ENCODE data around the gene TM4SF20. TPM values are rescaled to one million over a fixed set of nuclear protein-coding genes. Genes with fewer than 3 reads are reported as not detected.
"Not testable (repeated sequence)": the region's sequence is repeated elsewhere in the genome, so short reads cannot be mapped to it uniquely, and the experiment has no call there.

The TM4SF20 gene
- polyA plus RNA-seq, 1 donor from 2014 or later: not detected

DNA sequence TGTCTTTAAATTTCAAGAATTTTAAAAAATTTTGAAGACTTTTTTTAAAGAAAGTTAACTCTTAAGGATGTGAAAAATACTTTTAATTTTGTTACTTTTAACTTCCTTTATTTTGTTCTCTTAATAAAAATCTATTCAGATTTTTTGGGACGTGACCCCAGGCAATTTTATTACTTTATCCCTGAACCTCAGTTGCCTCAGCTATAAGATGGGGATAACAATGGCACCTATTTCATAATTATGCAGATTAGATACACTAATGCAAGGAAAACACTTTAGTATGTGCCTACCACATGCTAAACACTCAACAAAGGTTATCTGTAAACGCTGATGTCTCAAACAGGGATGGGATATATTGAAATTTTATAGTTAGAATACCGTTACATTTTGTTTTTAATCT is 10.1 kb upstream of the TM4SF20 start:
- Histone ChIP-seq H3K27me3 (ENCODE audit: insufficient read depth, low read depth, low read length) (no peaks in the 10 kb centered on the region), H3K9me2 (ENCODE audit: insufficient read depth, low read length) (no peaks in the 10 kb centered on the region), H3K4me2 (ENCODE audit: low read length) (no peak overlapping the region), H3K9ac (ENCODE audit: low read length) (no peak overlapping the region), H3K79me2 (replicated peaks; ENCODE audit: insufficient read depth, low read length) (no peaks in the 10 kb centered on the region), H3K9me3 (ENCODE audit: low read length) (no peaks in the 10 kb centered on the region), H3K27ac (ENCODE audit: low read length) (no peak overlapping the region), H3K4me3 (ENCODE audit: low read length) (no peak overlapping the region), H3F3A (ENCODE audit: insufficient read depth, low read length, poor library complexity, severe bottlenecking) (no peaks in the 10 kb centered on the region), H2AFZ (ENCODE audit: low read depth, low read length) (no peak overlapping the region), H3K36me3 (ENCODE audit: insufficient read depth, low read length) (no peaks in the 10 kb centered on the region), H4K20me1 (ENCODE audit: insufficient read depth) (no peaks in the 10 kb centered on the region)
- TF ChIP-seq SMC3 (conservative IDR thresholded peaks at IDR 0.05; ENCODE audit: poor library complexity): no peak
- TF ChIP-seq, protein P1, sequence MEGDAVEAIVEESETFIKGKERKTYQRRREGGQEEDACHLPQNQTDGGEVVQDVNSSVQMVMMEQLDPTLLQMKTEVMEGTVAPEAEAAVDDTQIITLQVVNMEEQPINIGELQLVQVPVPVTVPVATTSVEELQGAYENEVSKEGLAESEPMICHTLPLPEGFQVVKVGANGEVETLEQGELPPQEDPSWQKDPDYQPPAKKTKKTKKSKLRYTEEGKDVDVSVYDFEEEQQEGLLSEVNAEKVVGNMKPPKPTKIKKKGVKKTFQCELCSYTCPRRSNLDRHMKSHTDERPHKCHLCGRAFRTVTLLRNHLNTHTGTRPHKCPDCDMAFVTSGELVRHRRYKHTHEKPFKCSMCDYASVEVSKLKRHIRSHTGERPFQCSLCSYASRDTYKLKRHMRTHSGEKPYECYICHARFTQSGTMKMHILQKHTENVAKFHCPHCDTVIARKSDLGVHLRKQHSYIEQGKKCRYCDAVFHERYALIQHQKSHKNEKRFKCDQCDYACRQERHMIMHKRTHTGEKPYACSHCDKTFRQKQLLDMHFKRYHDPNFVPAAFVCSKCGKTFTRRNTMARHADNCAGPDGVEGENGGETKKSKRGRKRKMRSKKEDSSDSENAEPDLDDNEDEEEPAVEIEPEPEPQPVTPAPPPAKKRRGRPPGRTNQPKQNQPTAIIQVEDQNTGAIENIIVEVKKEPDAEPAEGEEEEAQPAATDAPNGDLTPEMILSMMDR (IDR thresholded peaks at IDR 0.05; ENCODE audit: poor library complexity, severe bottlenecking): no peak
- no peak for TF ChIP-seq POLR2AphosphoS5 (IDR thresholded peaks at IDR 0.05)
- TF ChIP-seq RAD21 (conservative IDR thresholded peaks at IDR 0.05): no peak
- no peak for TF ChIP-seq TAF1 (IDR thresholded peaks at IDR 0.05; ENCODE audit: low read depth)
- no peak for TF ChIP-seq MXI1 (conservative IDR thresholded peaks at IDR 0.05; ENCODE audit: poor library complexity, severe bottlenecking)
- TF ChIP-seq EZH2 (IDR thresholded peaks at IDR 0.05; ENCODE audit: borderline replicate concordance, insufficient read depth, low read length, poor library complexity, severe bottlenecking): no peak
- no peak for TF ChIP-seq EP300 (conservative IDR thresholded peaks at IDR 0.05; ENCODE audit: poor library complexity, severe bottlenecking)
- TF ChIP-seq, protein P2, sequence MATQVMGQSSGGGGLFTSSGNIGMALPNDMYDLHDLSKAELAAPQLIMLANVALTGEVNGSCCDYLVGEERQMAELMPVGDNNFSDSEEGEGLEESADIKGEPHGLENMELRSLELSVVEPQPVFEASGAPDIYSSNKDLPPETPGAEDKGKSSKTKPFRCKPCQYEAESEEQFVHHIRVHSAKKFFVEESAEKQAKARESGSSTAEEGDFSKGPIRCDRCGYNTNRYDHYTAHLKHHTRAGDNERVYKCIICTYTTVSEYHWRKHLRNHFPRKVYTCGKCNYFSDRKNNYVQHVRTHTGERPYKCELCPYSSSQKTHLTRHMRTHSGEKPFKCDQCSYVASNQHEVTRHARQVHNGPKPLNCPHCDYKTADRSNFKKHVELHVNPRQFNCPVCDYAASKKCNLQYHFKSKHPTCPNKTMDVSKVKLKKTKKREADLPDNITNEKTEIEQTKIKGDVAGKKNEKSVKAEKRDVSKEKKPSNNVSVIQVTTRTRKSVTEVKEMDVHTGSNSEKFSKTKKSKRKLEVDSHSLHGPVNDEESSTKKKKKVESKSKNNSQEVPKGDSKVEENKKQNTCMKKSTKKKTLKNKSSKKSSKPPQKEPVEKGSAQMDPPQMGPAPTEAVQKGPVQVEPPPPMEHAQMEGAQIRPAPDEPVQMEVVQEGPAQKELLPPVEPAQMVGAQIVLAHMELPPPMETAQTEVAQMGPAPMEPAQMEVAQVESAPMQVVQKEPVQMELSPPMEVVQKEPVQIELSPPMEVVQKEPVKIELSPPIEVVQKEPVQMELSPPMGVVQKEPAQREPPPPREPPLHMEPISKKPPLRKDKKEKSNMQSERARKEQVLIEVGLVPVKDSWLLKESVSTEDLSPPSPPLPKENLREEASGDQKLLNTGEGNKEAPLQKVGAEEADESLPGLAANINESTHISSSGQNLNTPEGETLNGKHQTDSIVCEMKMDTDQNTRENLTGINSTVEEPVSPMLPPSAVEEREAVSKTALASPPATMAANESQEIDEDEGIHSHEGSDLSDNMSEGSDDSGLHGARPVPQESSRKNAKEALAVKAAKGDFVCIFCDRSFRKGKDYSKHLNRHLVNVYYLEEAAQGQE (IDR thresholded peaks at IDR 0.05; ENCODE audit: borderline replicate concordance): no peak

DNA sequence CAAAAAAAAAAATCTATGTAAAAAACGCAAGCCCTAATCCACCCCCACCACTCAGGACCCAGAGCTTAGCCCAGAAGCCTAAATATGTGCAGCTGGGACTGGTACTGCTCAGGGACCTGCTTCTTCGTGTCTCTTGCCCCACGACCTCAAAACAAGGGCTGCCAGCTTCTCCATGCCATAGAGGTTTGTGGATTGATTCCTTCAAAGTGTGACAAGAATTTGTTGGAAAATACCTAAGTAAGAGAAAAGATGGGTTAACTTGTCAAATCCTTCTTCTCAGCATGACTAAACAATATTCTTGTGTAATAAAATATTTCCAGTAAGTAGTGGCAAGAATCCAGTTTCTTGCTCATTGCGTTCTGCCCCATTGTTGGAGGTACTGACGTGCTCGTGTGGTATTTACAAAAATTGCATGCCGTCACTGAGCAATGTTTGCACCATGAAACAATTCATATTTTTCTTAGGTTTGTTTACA is 9.5 kb upstream of the TM4SF20 start:
- H3K9ac ChIP-seq (ENCODE audit: low read length): no peak overlapping the region
- no peaks in the 10 kb centered on the region for H3K9me3 ChIP-seq (ENCODE audit: low read length)
- H4K20me1 ChIP-seq (ENCODE audit: insufficient read depth): no peaks in the 10 kb centered on the region
- H3F3A ChIP-seq (ENCODE audit: insufficient read depth, low read length, poor library complexity, severe bottlenecking): no peaks in the 10 kb centered on the region
- no peaks in the 10 kb centered on the region for H3K79me2 ChIP-seq (replicated peaks; ENCODE audit: insufficient read depth, low read length)
- no peak for TF ChIP-seq EP300 (conservative IDR thresholded peaks at IDR 0.05; ENCODE audit: poor library complexity, severe bottlenecking)
- TF ChIP-seq TAF1 (IDR thresholded peaks at IDR 0.05; ENCODE audit: low read depth): no peak
- TF ChIP-seq MXI1 (conservative IDR thresholded peaks at IDR 0.05; ENCODE audit: poor library complexity, severe bottlenecking): no peak
- no peak for TF ChIP-seq EZH2 (IDR thresholded peaks at IDR 0.05; ENCODE audit: borderline replicate concordance, insufficient read depth, low read length, poor library complexity, severe bottlenecking)
- no peak for TF ChIP-seq RAD21 (conservative IDR thresholded peaks at IDR 0.05)
- TF ChIP-seq, protein P2 (IDR thresholded peaks at IDR 0.05; ENCODE audit: borderline replicate concordance): no peak
- TF ChIP-seq SMC3 (conservative IDR thresholded peaks at IDR 0.05; ENCODE audit: poor library complexity): no peak
- TF ChIP-seq POLR2AphosphoS5 (IDR thresholded peaks at IDR 0.05): no peak
- TF ChIP-seq, protein P1 (IDR thresholded peaks at IDR 0.05; ENCODE audit: poor library complexity, severe bottlenecking): no peak
- no peaks in the 10 kb centered on the region for H3K27me3 ChIP-seq (ENCODE audit: insufficient read depth, low read depth, low read length)
- no peak overlapping the region for H3K27ac ChIP-seq (ENCODE audit: low read length)
- no peak overlapping the region for H2AFZ ChIP-seq (ENCODE audit: low read depth, low read length)
- no peak overlapping the region for H3K4me3 ChIP-seq (ENCODE audit: low read length)
- no peaks in the 10 kb centered on the region for H3K36me3 ChIP-seq (ENCODE audit: insufficient read depth, low read length)
- H3K9me2 ChIP-seq (ENCODE audit: insufficient read depth, low read length): no peaks in the 10 kb centered on the region
- H3K4me2 ChIP-seq (ENCODE audit: low read length): no peak overlapping the region

DNA sequence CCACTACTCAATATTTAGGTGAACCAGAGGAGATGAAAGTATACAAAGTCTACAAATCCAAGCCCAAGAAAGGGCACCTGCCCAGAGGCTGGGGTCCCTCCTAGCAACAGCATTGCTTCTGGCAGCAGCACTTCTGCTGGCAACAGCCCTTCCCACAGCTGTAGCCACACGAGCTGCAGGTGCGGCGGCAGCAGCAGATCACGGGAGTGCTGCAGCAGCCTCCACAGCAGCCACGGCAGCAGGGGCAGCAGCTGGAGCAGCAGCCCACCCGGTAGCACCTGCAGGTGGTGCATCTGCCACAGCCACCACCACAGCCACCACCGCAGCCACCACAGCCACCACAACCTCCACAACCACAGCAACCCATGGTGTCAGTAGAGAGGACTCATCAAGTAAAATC is 8.5 kb upstream of the TM4SF20 start, which contains the start of gene SCYGR1:
TSS of gene SCYGR1 (minus strand) at position 367 of the 400 bp plus-strand sequence. CDS start at position 367, 0 bp downstream.
- H3F3A ChIP-seq (ENCODE audit: insufficient read depth, low read length, poor library complexity, severe bottlenecking); H3K9ac ChIP-seq (ENCODE audit: low read length); H3K79me2 ChIP-seq (replicated peaks; ENCODE audit: insufficient read depth, low read length); H3K36me3 ChIP-seq (ENCODE audit: insufficient read depth, low read length); H4K20me1 ChIP-seq (ENCODE audit: insufficient read depth); H3K27ac ChIP-seq (ENCODE audit: low read length); H3K9me2 ChIP-seq (ENCODE audit: insufficient read depth, low read length); H3K4me2 ChIP-seq (ENCODE audit: low read length); H2AFZ ChIP-seq (ENCODE audit: low read depth, low read length); H3K27me3 ChIP-seq (ENCODE audit: insufficient read depth, low read depth, low read length); H3K4me3 ChIP-seq (ENCODE audit: low read length); H3K9me3 ChIP-seq (ENCODE audit: low read length): not testable (repeated sequence)
